ENCODE data around the gene TMEM273. TPM values are rescaled to one million over a fixed set of nuclear protein-coding genes. Genes with fewer than 3 reads are reported as not detected.

Gene TMEM273
- total RNA-seq, 1 donor = not detected

GRCh38 chr10:49113741-49114141, 74.5 kb downstream of the TMEM273 start:
- no peak overlapping the region for H3K4me3 ChIP-seq (ENCODE audit: low read depth, low read length)
- no peak for DNase-seq (ENCODE audit: low read depth)

GRCh38 chr10:49112851-49113250, 75.3 kb downstream of the TMEM273 start:
- no peak overlapping the region for H3K4me3 ChIP-seq (ENCODE audit: low read depth, low read length)
- TF ChIP-seq CTCF (IDR thresholded peaks at IDR 0.05; ENCODE audit: insufficient read depth, low read depth, low read length) = no peak
- DNase-seq (ENCODE audit: low read depth) = no peak

More at GRCh38 chr10:49113741-49114141, 74.5 kb downstream of the TMEM273 start:
- TF ChIP-seq CTCF (IDR thresholded peaks at IDR 0.05; ENCODE audit: insufficient read depth, low read depth, low read length) = no peak

- DNase-seq (ENCODE audit: low read depth) = no peak
- no peak for TF ChIP-seq CTCF (IDR thresholded peaks at IDR 0.05; ENCODE audit: insufficient read depth, low read depth, low read length)
- H3K4me3 ChIP-seq (ENCODE audit: low read depth, low read length) = no peak overlapping the region
Observed at GRCh38 chr10:49112098-49112497, 76.1 kb downstream of the TMEM273 start.

GRCh38 chr10:49111320-49111698, 76.9 kb downstream of the TMEM273 start:
- no peak for DNase-seq (ENCODE audit: low read depth)
- TF ChIP-seq CTCF (IDR thresholded peaks at IDR 0.05; ENCODE audit: insufficient read depth, low read depth, low read length) = no peak

GRCh38 chr10:49110684-49111319, 77.4 kb downstream of the TMEM273 start:
- TF ChIP-seq CTCF (IDR thresholded peaks at IDR 0.05; ENCODE audit: insufficient read depth, low read depth, low read length) = no peak
- no peak overlapping the region for H3K4me3 ChIP-seq (ENCODE audit: low read depth, low read length)
- no peak for DNase-seq (ENCODE audit: low read depth)

More at GRCh38 chr10:49111320-49111698, 76.9 kb downstream of the TMEM273 start:
- no peak overlapping the region for H3K4me3 ChIP-seq (ENCODE audit: low read depth, low read length)

- TF ChIP-seq CTCF (IDR thresholded peaks at IDR 0.05; ENCODE audit: insufficient read depth, low read depth, low read length) = no peak
- DNase-seq (ENCODE audit: low read depth) = peak; percentile 45
Observed at GRCh38 chr10:49109669-49110340, 78.4 kb downstream of the TMEM273 start.

More at GRCh38 chr10:49109669-49110340, 78.4 kb downstream of the TMEM273 start:
- no peak overlapping the region for H3K4me3 ChIP-seq (ENCODE audit: low read depth, low read length)

Data from fibroblast of villous mesenchyme (primary cell).